Activated naive CD4-positive, alpha-beta T cell treated with Interleukin-2 at 50 U/mL for 16 hours (primary cell): Measurements from ENCODE around the gene SLC9A7.
"Not testable (repeated sequence)": the region's sequence is repeated elsewhere in the genome, so short reads cannot be mapped to it uniquely, and the experiment has no call there.

Experiments used
- DNase-seq: peaks from one replicate; pipeline ENCODE4 v3.0.0-alpha.2; 2020

The SLC9A7 gene

GRCh38 chrX:46758956-46759644, at the start of gene SLC9A7:
Gene SLC9A7, minus strand, starts transcription at chrX:46759118. Its CDS starts 89 bp downstream, at chrX:46759029.
- peak; percentile 83 for DNase-seq

DNA sequence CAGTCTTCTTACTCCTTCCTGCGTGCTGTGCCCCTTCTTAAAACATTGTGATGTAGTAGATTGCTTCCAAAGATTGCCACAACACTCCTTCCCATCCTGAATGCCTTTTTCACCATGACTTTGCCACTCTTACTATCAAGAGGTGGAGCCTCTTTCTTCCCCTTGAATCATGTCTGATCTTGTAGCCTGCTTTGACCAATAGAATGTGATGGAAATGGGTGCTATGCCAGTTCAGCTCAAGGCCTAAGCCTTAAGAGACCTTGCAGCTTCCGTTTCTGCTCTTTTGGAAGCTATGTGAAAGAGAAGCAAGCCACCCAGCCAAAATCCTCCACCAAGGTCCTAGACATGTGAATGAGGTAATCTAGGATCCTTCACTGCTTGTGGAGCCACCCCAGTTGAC, 46.4 kb upstream of the SLC9A7 start:
- DNase-seq: no peak

DNA sequence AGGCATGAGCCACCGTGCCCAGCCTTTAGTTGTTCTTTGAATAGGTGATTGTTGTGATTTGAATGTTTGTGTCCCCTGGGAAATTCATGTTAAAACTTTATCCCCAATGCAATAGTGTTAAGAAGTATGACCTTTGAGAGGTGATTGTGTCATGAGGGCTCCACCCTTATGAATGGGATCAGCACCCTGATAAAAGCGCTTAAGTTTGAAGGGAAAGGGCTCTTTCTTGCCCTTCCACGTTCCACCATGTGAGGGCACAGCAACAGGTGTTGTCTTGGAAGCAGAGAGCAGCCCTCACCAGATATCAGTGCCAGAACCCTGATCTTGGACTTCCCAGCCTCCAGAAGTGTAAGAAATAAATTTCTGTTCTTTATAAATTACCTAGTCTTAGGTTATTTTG, 44.2 kb upstream of the SLC9A7 start:
- no peak for DNase-seq

GRCh38 chrX:46796574-46797191, 37.8 kb upstream of the SLC9A7 start:
- DNase-seq: peak; percentile 73

DNA sequence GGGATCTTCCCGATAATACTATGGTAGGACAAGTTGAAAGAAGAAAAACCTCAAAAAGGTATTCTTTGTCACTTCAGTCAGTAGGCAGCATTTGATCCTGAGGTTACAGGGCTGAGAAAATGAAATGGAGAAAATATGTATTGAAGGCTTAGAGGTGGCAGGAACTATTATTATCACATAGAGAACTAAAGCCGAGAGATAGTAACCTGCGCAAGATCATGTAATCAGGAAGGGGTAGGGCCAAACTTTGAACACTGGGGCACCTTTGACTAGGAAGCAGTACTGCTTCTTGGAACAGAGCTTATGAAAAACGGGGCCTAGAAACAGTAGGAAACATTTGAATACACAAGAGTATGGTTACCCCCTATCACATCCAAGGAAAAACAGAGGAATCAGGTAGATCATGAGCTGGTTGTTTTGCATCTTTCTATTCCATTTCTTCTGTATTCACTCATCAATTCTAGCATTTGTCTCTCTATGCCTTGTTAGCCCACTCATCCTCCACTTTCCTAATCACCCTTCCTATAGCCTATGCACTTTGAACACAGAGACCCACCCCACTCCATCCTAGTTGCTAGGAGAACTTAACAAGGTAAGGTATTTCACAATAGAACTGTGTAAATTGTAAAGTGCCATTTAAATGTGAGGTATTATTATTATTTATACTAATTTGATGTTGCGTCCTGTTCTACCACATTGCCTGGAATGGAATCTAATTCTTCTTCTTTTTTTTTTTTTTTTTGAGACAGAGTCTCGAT, 34.6 kb upstream of the SLC9A7 start:
- DNase-seq: no peak

DNA sequence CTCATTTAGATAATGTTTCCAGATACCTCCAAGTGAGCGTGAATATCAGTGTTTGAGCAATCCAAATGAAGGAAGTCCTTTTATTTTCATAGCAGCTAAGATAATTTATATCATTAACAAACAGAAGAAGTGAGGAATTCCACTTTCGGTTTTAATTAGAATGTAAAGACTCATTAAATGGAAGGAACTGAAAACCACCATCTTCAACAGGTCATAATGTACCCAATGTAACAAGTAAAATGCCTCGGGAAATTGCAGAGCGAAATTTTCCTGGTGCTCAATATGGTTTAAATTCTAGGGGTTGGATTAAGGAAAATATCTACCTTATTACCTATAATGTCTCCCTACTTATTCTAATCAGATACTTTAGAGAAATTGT, 33.9 kb upstream of the SLC9A7 start:
- no peak for DNase-seq

GRCh38 chrX:46791927-46792809, 33.2 kb upstream of the SLC9A7 start:
- DNase-seq: peak; percentile 2

GRCh38 chrX:46788902-46789301, 30.0 kb upstream of the SLC9A7 start:
- no peak for DNase-seq

DNA sequence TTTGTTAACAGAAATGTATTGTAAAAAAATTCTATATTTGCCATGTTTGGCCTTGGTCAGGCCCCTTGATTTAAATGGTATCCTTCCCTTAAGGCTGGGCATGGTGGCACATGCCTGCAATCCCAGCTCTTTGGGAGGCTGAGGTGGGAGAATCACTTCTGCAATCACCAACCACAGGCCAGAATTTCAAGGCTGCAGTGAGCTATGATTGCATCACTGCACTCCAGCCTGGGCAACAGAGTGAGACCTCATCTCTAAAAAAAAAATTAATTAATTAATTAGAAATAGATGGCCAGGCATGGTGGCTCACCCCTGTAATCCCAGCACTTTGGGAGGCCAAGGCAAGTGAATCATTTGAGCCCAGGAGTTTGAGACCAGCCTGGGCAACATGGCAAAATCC, 25.5 kb upstream of the SLC9A7 start:
- not testable (repeated sequence) for DNase-seq

DNA sequence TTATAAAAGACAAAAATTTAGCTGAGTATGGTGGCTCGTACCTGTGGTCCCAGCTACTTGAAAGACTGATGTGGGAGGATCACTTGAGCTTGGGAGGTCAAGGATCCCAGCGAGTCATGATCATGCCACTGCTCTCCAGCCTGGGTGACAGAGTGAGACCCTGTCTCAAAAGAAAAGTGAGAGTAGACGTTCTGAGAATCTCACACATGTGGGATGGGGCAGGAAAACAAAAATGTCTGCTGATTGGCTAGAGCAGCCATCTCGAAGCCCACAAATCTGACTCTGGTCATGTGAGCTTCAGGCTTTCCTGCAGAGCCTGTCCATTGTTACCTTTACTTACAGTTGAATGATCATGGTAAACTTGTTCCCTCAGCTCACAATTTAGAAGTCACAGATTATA, 23.1 kb upstream of the SLC9A7 start:
- DNase-seq: no peak

- DNase-seq: no peak
Measured at GRCh38 chrX:46777971-46778810, 19.3 kb upstream of the SLC9A7 start.

- no peak for DNase-seq
Measured at GRCh38 chrX:46770817-46771163, 11.9 kb upstream of the SLC9A7 start.

GRCh38 chrX:46770000-46770816, 11.3 kb upstream of the SLC9A7 start:
- no peak for DNase-seq

DNA sequence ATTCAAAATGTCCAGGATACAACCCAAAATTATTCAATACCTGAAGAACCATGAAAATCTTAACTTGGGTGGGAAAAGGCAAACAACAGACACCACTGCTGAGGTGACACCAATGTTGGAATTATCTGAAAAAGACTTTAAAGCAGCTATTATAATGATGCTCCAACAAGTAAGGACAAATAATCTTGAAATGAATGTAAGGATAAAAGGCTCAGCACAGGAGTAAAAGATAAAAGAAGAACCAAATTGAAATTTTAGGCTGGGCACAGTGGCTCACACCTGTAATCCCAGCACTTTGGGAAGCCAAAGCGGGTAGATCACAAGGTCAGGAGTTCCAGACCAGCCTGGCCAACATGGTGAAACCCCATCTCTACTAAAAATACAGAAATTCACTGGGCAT, 4.0 kb upstream of the SLC9A7 start:
- no peak for DNase-seq

GRCh38 chrX:46759645-46759974, 692 bp upstream of the SLC9A7 start:
- DNase-seq: no peak

DNA sequence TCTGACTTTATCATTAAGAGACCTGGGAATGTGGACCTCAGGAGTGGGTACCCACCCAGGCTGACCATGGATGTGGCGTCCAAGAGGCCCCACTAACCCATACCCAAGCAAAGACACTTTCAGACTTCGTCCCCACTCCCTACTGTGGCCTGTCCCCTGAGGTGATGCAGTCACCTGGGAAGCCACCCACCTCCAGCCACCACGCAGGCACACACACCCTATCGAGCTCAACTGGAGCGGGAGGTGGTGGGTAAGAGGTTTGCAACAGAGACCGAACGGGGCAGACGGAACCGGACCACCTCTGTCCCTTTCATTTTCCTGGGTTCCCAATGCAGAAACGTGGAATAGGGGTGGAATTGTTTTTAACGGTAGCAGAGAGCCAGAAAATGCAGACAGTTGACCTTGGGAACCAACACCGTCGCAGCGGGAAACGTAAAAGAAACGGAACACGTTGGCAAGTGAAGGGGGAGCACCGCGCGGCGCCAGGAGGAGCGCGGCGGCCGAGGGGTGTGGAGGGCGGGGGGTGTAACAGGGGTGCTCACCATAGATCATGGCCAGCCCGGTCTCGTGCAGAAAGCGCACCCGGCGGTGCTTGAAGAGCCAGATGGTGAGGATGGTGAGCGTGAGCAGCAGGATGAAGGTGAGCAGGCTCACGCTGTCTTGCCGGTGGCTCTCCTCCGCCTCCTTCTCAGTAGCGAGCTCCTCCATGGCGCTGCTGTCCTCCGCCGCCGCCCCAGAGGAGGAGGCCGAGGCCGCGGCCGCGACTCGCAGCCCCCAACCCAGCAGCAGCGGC, 559 bp downstream of the SLC9A7 start:
- peak; percentile 23 for DNase-seq

DNA sequence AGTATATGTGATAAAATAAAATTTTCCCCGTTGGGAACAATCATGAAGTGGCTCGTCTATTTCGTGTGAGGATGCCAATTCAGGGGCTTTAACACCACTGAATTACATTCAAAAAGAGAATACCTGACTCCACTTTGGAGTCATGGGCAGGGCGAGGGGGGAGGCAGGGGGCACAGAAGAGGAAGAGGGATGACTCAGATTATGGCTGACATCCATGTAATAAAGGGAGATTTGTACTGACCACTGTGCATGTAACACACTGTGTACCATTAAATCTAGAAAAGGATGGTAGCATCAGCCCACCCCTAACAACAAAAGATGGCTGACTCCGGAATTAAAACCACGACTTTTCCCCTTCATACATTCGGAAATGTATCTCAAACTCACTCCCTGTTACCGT, 1.3 kb downstream of the SLC9A7 start:
- no peak for DNase-seq

- DNase-seq: no peak
Measured at GRCh38 chrX:46757052-46757451, 1.9 kb downstream of the SLC9A7 start.

DNA sequence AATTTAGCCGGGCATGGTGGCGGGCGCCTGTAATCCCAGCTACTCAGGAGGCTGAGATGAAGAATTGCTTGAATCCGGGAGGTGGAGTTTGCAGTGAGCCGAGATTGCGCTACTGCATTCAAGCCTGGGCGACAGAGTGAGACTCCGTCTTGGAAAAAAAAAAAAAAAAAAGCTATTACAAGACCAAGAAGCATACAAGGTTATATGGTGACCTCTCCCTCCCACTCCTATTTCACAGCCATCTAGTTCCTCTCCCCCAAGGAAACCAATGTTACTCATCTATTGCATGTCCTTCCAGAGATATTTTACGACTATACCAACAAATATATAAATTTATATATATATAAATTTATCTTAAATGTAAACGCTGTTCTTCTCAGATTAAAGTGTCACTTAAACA, 3.2 kb downstream of the SLC9A7 start:
- DNase-seq: no peak

DNA sequence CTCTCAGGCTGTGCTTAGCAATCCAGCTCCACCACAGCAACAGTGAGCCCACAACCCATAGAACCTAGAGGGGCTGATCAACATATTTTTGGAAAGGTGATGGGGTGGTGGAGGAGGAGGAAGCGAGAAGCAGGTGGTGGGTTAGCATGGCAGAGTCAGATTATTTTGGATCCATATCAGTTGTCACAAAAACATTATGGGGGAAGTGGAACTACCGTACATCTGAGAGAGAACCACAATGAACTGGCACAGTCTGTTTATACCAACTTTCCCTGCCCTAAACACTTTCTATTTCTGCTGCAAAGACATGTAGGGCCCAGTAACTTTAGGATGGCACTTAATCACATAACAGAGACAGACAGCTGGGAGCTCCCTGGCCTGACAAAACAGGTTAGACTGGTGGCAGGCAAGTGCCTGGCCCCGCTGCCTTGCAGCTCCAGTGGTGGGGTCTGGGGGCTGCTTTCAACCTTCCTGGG, 4.3 kb downstream of the SLC9A7 start:
- DNase-seq: no peak

- no peak for DNase-seq
Measured at GRCh38 chrX:46754036-46754435, 4.9 kb downstream of the SLC9A7 start.
